Measurements from ENCODE around the gene RHCE. TPM values are rescaled to one million over a fixed set of nuclear protein-coding genes. Genes with fewer than 3 reads are reported as not detected.

RHCE gene
- total and polyA plus RNA-seq, 2 of the 8 experiments (the other 6 are each of a cell fraction or from before 2014, with no cell fraction given) = 0.23 to 0.50 TPM

DNA sequence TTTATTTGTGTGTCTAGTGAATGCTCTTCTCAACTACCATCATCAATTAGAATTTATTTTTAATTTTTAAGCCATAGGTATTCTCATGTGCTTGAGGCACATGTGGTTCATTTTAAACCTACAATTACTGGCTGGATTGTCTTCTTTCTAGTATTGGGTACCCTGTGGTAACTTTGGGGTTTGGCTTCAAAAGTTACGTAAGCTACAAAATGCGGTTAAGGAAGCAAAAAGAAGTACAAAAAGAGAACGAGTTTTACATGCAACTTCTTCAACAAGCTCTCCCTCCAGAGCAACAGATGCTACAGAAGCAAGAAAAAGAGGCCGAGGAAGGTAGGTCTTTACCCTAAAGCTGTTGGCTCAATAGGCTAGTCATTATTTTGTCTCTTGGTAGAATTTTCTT lies 35.9 kb upstream of the RHCE start (continued):
- TF ChIP-seq CHD7 (IDR thresholded peaks at IDR 0.05; ENCODE audit: insufficient replicate concordance, low read length) (no peak), SP1 (IDR thresholded peaks at IDR 0.05; ENCODE audit: low read depth, low read length) (no peak), TBP (IDR thresholded peaks at IDR 0.05; ENCODE audit: low read depth, low read length) (no peak), KDM1A (IDR thresholded peaks at IDR 0.05; ENCODE audit: borderline replicate concordance, low read length) (no peak), POLR2A (IDR thresholded peaks at IDR 0.05; ENCODE audit: control extremely low read depth in 1 of 2, low read depth in 2 of 2, low read length in 2 of 2) (no peak), SP2 (IDR thresholded peaks at IDR 0.05; ENCODE audit: low read length) (no peak), KDM4A (IDR thresholded peaks at IDR 0.05; ENCODE audit: low read depth, low read length, severe bottlenecking) (no peak), BCL11A (IDR thresholded peaks at IDR 0.05; ENCODE audit: low read depth in 2 of 2, low read length in 2 of 2) (no peak), TEAD4 (IDR thresholded peaks at IDR 0.05; ENCODE audit: low read depth, low read length) (no peak), SIX5 (IDR thresholded peaks at IDR 0.05; ENCODE audit: low read depth, low read length) (no peak), RBBP5 (IDR thresholded peaks at IDR 0.05; ENCODE audit: borderline replicate concordance, low read depth, low read length) (no peak), BRCA1 (IDR thresholded peaks at IDR 0.05; ENCODE audit: low read depth, low read length) (no peak)
- TF ChIP-seq, protein P1, sequence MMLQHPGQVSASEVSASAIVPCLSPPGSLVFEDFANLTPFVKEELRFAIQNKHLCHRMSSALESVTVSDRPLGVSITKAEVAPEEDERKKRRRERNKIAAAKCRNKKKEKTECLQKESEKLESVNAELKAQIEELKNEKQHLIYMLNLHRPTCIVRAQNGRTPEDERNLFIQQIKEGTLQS (IDR thresholded peaks at IDR 0.05; ENCODE audit: insufficient read depth, low read depth, low read length) = no peak

Data from H1 (cell line).